Naive thymus-derived CD4-positive, alpha-beta T cell (primary cell): ENCODE results near the gene GORAB. TPM values are rescaled to one million over a fixed set of nuclear protein-coding genes. Genes with fewer than 3 reads are reported as not detected.
A peak's percentile ranks its signal among the peaks of the same experiment; 100 is the strongest.

Experiments
- ATAC-seq: fragments of 150-1000 bp; cut with Tn5 transposase; 2 replicates; pipeline ENCODE4 v1.10.0; 2021; ENCODE audit warnings: mild to moderate bottlenecking, moderate library complexity
- CTCF ChIA-PET: fragments of 350-600 bp; sonication (Branson Sonifier 250); formaldehyde crosslinking; loops from one replicate; lab custom pipeline; 2021; ENCODE audit warnings: antibody characterized with exemption; lab: Charles Lee
- POLR2A ChIA-PET: fragments of 350-600 bp; sonication (Branson Sonifier 250); formaldehyde crosslinking; loops from one replicate; lab custom pipeline; 2021; ENCODE audit warnings: antibody characterized with exemption, inconsistent platforms; lab: Charles Lee
- DNase-seq, 9 donors: peaks; one replicate each; pipeline versions ENCODE4 v3.0.0 to v3.0.0-alpha.2; 2020 to 2022; ENCODE audit warnings: mixed read lengths in 1 of 9
- H3K27ac ChIP-seq: one replicate; pipeline ENCODE4 v1.7.0; 2013; ENCODE audit warnings: mild to moderate bottlenecking, low read depth, low read length, moderate library complexity
- H3K27me3 ChIP-seq, 2 donors: one replicate each; pipeline ENCODE4 v1.7.0; 2013; ENCODE audit warnings: low read length in 2 of 2, mild to moderate bottlenecking in 2 of 2, moderate library complexity in 2 of 2; ENCODE audit not compliant: control insufficient read depth in 2 of 2, insufficient read depth in 2 of 2
- H3K36me3 ChIP-seq, 3 experiments: 1 replicate in 2 of 3; 2 replicates in 1 of 3; pipeline ENCODE4 v1.7.0; 2013; ENCODE audit warnings: low read length in 3 of 3, mild to moderate bottlenecking in 3 of 3, moderate library complexity in 1 of 3; ENCODE audit not compliant: insufficient read depth in 3 of 3, control insufficient read depth in 2 of 3
- H3K4me1 ChIP-seq, 2 donors: one replicate each; pipeline ENCODE4 v1.7.0; 2013; ENCODE audit warnings: low read length in 2 of 2, mild to moderate bottlenecking in 2 of 2, moderate library complexity in 1 of 2; ENCODE audit not compliant: control insufficient read depth in 2 of 2, insufficient read depth in 2 of 2
- H3K4me3 ChIP-seq: 2 replicates; pipeline ENCODE4 v1.7.0; 2013; ENCODE audit warnings: mild to moderate bottlenecking, low read length
- H3K9me3 ChIP-seq, 3 experiments: 1 replicate in 2 of 3; 2 replicates in 1 of 3; pipeline ENCODE4 v1.7.0; 2013; ENCODE audit warnings: low read length in 3 of 3; ENCODE audit not compliant: control insufficient read depth in 2 of 3
- H3K27ac Mint-ChIP-seq, 9 donors: one replicate each; pipeline ENCODE4 v1.8.0; 2020 to 2022; ENCODE audit warnings: mixed read lengths in 9 of 9, mild to moderate bottlenecking in 8 of 9, moderate library complexity in 5 of 9, inconsistent platforms in 2 of 9
- H3K27me3 Mint-ChIP-seq, 5 donors: one replicate each; pipeline ENCODE4 v1.8.0; 2021 to 2022; ENCODE audit warnings: mixed read lengths in 5 of 5, mild to moderate bottlenecking in 1 of 5
- H3K36me3 Mint-ChIP-seq, 5 donors: one replicate each; pipeline ENCODE4 v1.8.0; 2020 to 2022; ENCODE audit warnings: mixed read lengths in 5 of 5, mild to moderate bottlenecking in 3 of 5, inconsistent platforms in 1 of 5
- H3K4me1 Mint-ChIP-seq, 7 donors: one replicate each; pipeline ENCODE4 v1.8.0; 2020 to 2022; ENCODE audit warnings: mixed read lengths in 7 of 7, mild to moderate bottlenecking in 3 of 7, inconsistent platforms in 1 of 7
- H3K4me3 Mint-ChIP-seq, 10 donors: one replicate each; pipeline ENCODE4 v1.8.0; 2020 to 2022; ENCODE audit warnings: mild to moderate bottlenecking in 10 of 10, mixed read lengths in 10 of 10, moderate library complexity in 6 of 10, inconsistent platforms in 2 of 10
- H3K9me3 Mint-ChIP-seq, 11 donors: one replicate each; pipeline ENCODE4 v1.8.0; 2020 to 2022; ENCODE audit warnings: mixed read lengths in 11 of 11, mild to moderate bottlenecking in 4 of 11, inconsistent platforms in 1 of 11, moderate library complexity in 1 of 11
- intact Hi-C, 2 donors: fragments of 100-400 bp; cut with micrococcal nuclease; formaldehyde crosslinking; loops; one replicate each; pipeline ENCODE4 v1.15.1; 2023
- polyA plus RNA-seq, 2 donors: library from polyadenylated mRNA; unstranded; fragments of 300-500 nt; fragmentation: Illumina TruSeq; gene quantifications; one replicate each; pipeline ENCODE4 v1.2.3, GENCODE V29; 2021
- total RNA-seq, 6 experiments: library from RNA in 5 of 6; stranded (reverse) in 5 of 6; gene quantifications; 1 replicate in 5 of 6; 2 replicates in 1 of 6; pipeline ENCODE4 v1.2.3 and lab custom pipeline; 2021 to 2026

Gene GORAB
- total and polyA plus RNA-seq, 7 experiments from 2014 or later, result 4.6 to 25.3 (median 15.0) TPM

DNA sequence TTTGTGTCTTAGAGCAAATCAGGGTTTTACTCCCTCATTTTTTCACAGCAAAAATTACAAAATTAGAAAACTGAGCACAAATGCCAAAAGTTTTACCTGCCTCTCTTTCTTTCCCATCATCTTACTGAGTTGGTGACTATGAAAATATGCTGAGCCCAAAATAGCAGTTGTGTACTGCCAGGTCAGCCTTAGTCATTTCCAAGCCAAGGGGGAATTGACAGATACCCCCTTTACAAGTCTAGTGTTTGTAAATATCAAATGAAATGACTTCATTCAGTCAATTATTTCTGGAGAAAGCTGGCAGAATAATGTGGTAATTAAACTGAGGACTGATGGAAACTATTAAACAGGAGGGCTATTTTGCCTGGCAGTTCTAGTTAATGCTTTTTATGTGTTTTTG is 11.4 kb upstream of the GORAB start:
- Mint-ChIP-seq H3K9me3 (peaks cover 0 to 2% (median 0%) of the 10 kb centered on the region in 11 donors), H3K36me3 (no peaks in the 10 kb centered on the region), H3K4me3 (no peak overlapping the region), H3K27me3 (peaks cover 31 to 41% (median 39%) of the 10 kb centered on the region in 5 donors), H3K4me1 (no peaks in the 10 kb centered on the region), H3K27ac (no peak overlapping the region)
- ChIA-PET CTCF (no interaction called here), POLR2A (no interaction called here)
- Histone ChIP-seq H3K4me3 (no peak overlapping the region), H3K9me3 (no peaks in the 10 kb centered on the region), H3K4me1 (no peaks in the 10 kb centered on the region), H3K27ac (no peak overlapping the region), H3K27me3 (no peaks in the 10 kb centered on the region), H3K36me3 (no peaks in the 10 kb centered on the region)
- intact Hi-C loops, result no loop called here
- DNase-seq (no peak), ATAC-seq (no peak)

DNA sequence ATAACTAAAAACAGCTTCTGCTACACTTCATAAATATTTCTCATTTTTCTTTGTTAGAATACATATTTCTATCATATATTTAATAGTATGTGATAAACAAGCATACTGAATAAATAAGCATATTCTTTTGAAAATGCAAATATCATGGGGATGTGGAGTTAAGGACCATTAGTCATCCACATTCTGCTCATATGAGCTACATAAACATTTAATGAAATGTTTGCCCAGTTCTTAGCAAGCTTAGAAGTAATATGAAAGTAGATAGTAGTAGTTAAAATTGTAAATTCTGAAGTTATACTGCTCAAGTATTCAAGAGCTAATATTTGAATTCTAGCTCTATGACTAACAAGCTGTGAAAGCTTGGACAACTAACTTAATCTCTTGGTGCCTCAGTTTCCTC is 10.1 kb upstream of the GORAB start:
- Mint-ChIP-seq H3K9me3 (peaks cover 0 to 2% (median 0%) of the 10 kb centered on the region in 11 donors), H3K4me1 (no peaks in the 10 kb centered on the region), H3K4me3 (no peak overlapping the region), H3K27me3 (peaks cover 31 to 46% (median 39%) of the 10 kb centered on the region in 5 donors), H3K36me3 (no peaks in the 10 kb centered on the region), H3K27ac (no peak overlapping the region)
- Histone ChIP-seq H3K36me3 (no peaks in the 10 kb centered on the region), H3K4me3 (no peak overlapping the region), H3K27me3 (no peaks in the 10 kb centered on the region), H3K9me3 (no peaks in the 10 kb centered on the region), H3K27ac (no peak overlapping the region), H3K4me1 (no peaks in the 10 kb centered on the region)
- ChIA-PET CTCF (no interaction called here), POLR2A (interaction anchor here (1.5 kb wide), 1 partner anchor 10 kb away, joined by 3 read pairs; the partner anchor contains the start of gene GORAB)
- intact Hi-C loops, result no loop called here
- ATAC-seq, result no peak
- no peak for DNase-seq

DNA sequence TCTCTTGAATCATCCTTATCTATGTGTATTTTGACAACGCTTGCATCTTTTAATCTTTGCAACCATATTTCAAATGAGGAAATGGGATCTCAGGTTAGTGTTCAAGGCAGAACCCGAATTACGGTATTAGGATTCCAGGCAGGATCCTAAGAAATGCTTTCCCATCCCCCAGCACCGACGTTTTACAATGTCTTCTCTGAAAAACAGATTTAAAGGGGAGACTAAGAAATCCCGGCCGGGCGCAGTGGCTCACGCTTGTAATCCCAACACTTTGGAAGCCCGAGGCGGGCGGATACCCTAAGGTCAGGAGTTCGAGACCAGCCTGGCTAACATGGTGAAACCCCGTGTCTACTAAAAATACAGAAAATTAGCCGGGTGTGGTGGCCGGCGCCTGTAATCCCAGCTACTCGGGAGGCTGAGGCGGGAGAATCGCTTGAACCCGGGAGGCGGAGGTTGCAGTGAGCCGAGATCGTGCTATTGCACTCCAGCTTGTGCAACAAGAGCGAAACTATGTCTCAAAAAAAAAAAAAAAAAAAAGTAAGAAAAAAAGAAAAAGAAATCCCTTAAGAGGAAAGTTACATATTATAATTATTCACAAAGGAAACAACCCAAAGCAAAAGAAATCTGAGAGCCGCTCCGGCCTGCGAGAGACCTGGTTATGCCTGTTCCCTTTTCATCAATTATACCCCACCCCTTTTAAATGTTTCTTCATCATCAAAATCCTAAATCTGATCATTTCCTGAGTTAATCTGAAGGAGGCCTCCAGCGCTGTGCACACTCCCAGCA is 801 bp upstream of the GORAB start:
- CTCF ChIA-PET, result no interaction called here
- H3K27me3 Mint-ChIP-seq, result peaks cover 0 to 25% (median 0%) of the 10 kb centered on the region in 5 donors
- peak in 2 of 9 donors; percentile 2 to 5 for DNase-seq

DNA sequence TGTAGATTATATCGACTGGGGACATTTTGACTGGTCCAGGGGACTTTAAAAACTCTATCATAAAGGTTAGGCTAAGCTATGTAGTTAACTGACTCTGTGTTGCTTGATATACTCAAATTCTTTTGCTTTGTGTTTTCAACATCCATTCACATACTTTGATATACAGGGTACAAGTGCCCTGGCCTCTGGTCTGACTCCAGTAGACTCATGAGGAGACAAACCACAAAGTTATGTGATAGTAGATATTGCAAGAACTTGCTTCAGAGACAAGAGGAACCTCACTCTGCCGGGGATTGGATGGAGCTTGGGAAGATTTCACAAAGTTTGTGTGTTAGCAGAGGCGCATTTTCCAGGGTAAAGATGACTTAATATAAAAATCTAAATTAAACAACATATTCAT is 1.3 kb downstream of the GORAB start:
- DNase-seq (no peak), ATAC-seq (no peak)
- Histone ChIP-seq H3K36me3 (peaks cover 0 to 4% (median 0%) of the 10 kb centered on the region in 3 experiments), H3K9me3 (no peaks in the 10 kb centered on the region), H3K4me3 (peak overlapping the region; percentile 95), H3K4me1 (peaks cover 8 to 14% of the 10 kb centered on the region in 2 donors), H3K27me3 (no peaks in the 10 kb centered on the region), H3K27ac (peak overlapping the region; percentile 91)
- ChIA-PET POLR2A (interaction anchor here (0.8 kb wide), 1 partner anchor 654 kb away, joined by 4 read pairs; no protein-coding TSS in a partner anchor), CTCF (no interaction called here)
- intact Hi-C loops, result loop anchor here (2.0 to 5.0 kb wide), 8 partner anchors 604 to 1999 kb away; partner anchors contain the start of genes DNM3 (in 1 of the 2), FMO4 (in 1 of the 2), METTL13 (in 1 of the 2) and PRRC2C (in 1 of the 2)
- H3K4me1 Mint-ChIP-seq, result peaks cover 7 to 35% (median 23%) of the 10 kb centered on the region in 7 donors
- no peak overlapping the region for H3K27ac Mint-ChIP-seq
- H3K27me3 Mint-ChIP-seq, result peaks cover 0 to 16% (median 0%) of the 10 kb centered on the region in 5 donors
- no peaks in the 10 kb centered on the region for H3K9me3 Mint-ChIP-seq
- no peak overlapping the region for H3K4me3 Mint-ChIP-seq
- H3K36me3 Mint-ChIP-seq, result peaks cover 0 to 14% (median 8%) of the 10 kb centered on the region in 5 donors

More for the DNA sequence above, 801 bp upstream of the GORAB start:
- Mint-ChIP-seq H3K9me3 (no peaks in the 10 kb centered on the region), H3K27ac (peak overlapping the region in 3 of 9 donors; percentile 19 to 36 (median 32)), H3K4me3 (no peak overlapping the region), H3K36me3 (peaks cover 0 to 7% (median 5%) of the 10 kb centered on the region in 5 donors), H3K4me1 (peaks cover 4 to 21% (median 13%) of the 10 kb centered on the region in 7 donors)
- intact Hi-C loops, result loop anchor here (5.0 kb wide), 5 partner anchors 781 to 2001 kb away; partner anchors contain the start of genes DNM3 (in 1 of the 2), FMO4 (in 1 of the 2), PRRC2C (in 1 of the 2) and SUCO (in 1 of the 2)
- peaks cover 8 to 14% of the 10 kb centered on the region in 2 donors for H3K4me1 ChIP-seq
- peak overlapping the region; percentile 95 for H3K4me3 ChIP-seq
- no peak for ATAC-seq
- POLR2A ChIA-PET, result interaction anchor here (1.3 to 1.7 kb wide), 3 partner anchors 456 to 1250 kb away, joined by 4 to 10 read pairs (median 7); partner anchors contain the start of genes METTL13 and SCYL3
- peaks cover 0 to 4% (median 0%) of the 10 kb centered on the region in 3 experiments for H3K36me3 ChIP-seq
- H3K9me3 ChIP-seq, result no peaks in the 10 kb centered on the region
- no peaks in the 10 kb centered on the region for H3K27me3 ChIP-seq
- H3K27ac ChIP-seq, result peak overlapping the region; percentile 91

DNA sequence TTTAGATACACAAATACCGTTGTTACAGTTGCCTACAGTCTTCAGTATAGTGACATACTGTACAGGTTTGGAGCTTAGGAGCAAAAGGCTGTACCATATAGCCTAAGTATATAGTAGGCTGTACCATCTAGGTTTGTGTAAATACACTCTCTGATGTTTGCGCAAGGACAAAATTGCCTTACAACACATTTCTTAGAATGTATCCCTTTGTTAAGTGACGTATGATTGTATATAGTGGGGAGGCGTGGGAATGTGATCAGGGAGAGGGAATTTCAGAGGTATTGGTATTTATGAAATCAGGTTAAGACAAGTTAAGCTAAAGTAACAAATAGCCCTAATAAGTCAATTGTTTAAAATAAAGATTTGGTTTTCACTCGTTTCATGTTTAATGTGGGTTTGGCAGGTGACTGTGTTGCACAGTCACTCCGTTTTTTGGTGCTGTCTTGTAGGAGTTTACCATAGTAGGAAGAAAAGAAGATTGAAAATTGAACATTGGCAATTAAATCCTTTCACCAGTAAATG is 2.7 kb downstream of the GORAB start:
- intact Hi-C loops, result loop anchor here (5.0 kb wide), 5 partner anchors 778 to 1998 kb away; partner anchors contain the start of genes DNM3 (in 1 of the 2), FMO4 (in 1 of the 2), PRRC2C (in 1 of the 2) and SUCO (in 1 of the 2)
- no peak overlapping the region for H3K4me3 Mint-ChIP-seq
- DNase-seq (no peak), ATAC-seq (no peak)
- peak overlapping the region in 3 of 9 donors; percentile 5 to 45 (median 32) for H3K27ac Mint-ChIP-seq
- H3K27me3 Mint-ChIP-seq, result peaks cover 0 to 10% (median 0%) of the 10 kb centered on the region in 5 donors
- no peak overlapping the region for H3K27ac ChIP-seq
- H3K4me1 ChIP-seq, result peaks cover 8 to 14% of the 10 kb centered on the region in 2 donors
- H3K9me3 Mint-ChIP-seq, result no peaks in the 10 kb centered on the region
- H3K27me3 ChIP-seq, result no peaks in the 10 kb centered on the region
- peaks cover 9 to 38% (median 23%) of the 10 kb centered on the region in 7 donors for H3K4me1 Mint-ChIP-seq
- H3K9me3 ChIP-seq, result no peaks in the 10 kb centered on the region
- peaks cover 0 to 11% (median 0%) of the 10 kb centered on the region in 3 experiments for H3K36me3 ChIP-seq
- H3K4me3 ChIP-seq, result no peak overlapping the region
- CTCF ChIA-PET, result no interaction called here
- peaks cover 0 to 26% (median 18%) of the 10 kb centered on the region in 5 donors for H3K36me3 Mint-ChIP-seq
- POLR2A ChIA-PET, result no interaction called here

DNA sequence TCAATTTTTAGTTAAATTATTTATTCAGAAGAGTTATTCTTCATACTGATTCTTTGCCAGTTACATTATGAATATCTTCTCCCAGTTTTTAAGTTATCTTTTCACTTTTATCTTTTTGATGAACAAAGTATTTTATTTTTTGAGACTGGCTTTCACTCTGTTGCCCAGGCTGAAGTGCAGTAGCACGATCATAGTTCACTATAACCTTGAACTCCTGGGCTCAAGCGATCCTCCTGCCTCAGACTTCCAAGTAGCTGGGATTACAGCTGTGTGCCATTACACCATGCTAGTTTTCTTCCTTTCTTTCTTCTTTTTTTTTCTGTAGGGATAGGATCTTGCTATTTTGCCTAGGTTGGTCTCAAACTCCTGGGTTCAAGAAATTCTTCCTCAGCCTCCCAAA is 3.5 kb downstream of the GORAB start:
- CTCF ChIA-PET, result no interaction called here

More for the DNA sequence above, 3.5 kb downstream of the GORAB start:
- Mint-ChIP-seq H3K36me3 (peaks cover 2 to 33% (median 21%) of the 10 kb centered on the region in 5 donors), H3K4me1 (peaks cover 7 to 37% (median 25%) of the 10 kb centered on the region in 7 donors), H3K4me3 (no peak overlapping the region), H3K27ac (peak overlapping the region in 1 of 9 donors; percentile 27), H3K27me3 (peaks cover 0 to 5% (median 0%) of the 10 kb centered on the region in 5 donors), H3K9me3 (no peaks in the 10 kb centered on the region)
- ATAC-seq, result no peak
- DNase-seq, result no peak
- H3K9me3 ChIP-seq, result no peaks in the 10 kb centered on the region
- H3K4me1 ChIP-seq, result peaks cover 8 to 14% of the 10 kb centered on the region in 2 donors
- H3K36me3 ChIP-seq, result peaks cover 0 to 15% (median 0%) of the 10 kb centered on the region in 3 experiments
- POLR2A ChIA-PET, result no interaction called here
- no peaks in the 10 kb centered on the region for H3K27me3 ChIP-seq
- H3K27ac ChIP-seq, result no peak overlapping the region
- intact Hi-C loops, result no loop called here
- no peak overlapping the region for H3K4me3 ChIP-seq
